Measurements from ENCODE around the gene MALRD1.

MALRD1 gene

GRCh38 chr10:19048489-19048888, at the start of gene MALRD1:
MALRD1 (plus strand) TSS chr10:19048801; CDS start chr10:19048939, 138 bp downstream.
- no peak for DNase-seq

- DNase-seq = no peak
Measured at GRCh38 chr10:19003341-19003740, 45.3 kb upstream of the MALRD1 start.

GRCh38 chr10:19012111-19012510, 36.5 kb upstream of the MALRD1 start:
- DNase-seq = no peak

GRCh38 chr10:19014034-19014433, 34.6 kb upstream of the MALRD1 start:
- DNase-seq = no peak

- DNase-seq = no peak
Measured at GRCh38 chr10:19014498-19014897, 34.1 kb upstream of the MALRD1 start.

- DNase-seq = no peak
Measured at GRCh38 chr10:19017116-19017890, 31.3 kb upstream of the MALRD1 start.

GRCh38 chr10:19021162-19021561, 27.4 kb upstream of the MALRD1 start:
- DNase-seq = no peak

GRCh38 chr10:19024611-19025010, 24.0 kb upstream of the MALRD1 start:
- no peak for DNase-seq

GRCh38 chr10:19031763-19032162, 16.8 kb upstream of the MALRD1 start:
- no peak for DNase-seq

- DNase-seq = no peak
Measured at GRCh38 chr10:19033741-19034140, 14.9 kb upstream of the MALRD1 start.

GRCh38 chr10:19041171-19041570, 7.4 kb upstream of the MALRD1 start:
- DNase-seq = no peak

GRCh38 chr10:19043431-19043830, 5.2 kb upstream of the MALRD1 start:
- DNase-seq = no peak

- no peak for DNase-seq
Measured at GRCh38 chr10:19046679-19047078, 1.9 kb upstream of the MALRD1 start.

GRCh38 chr10:19048891-19049290, 290 bp downstream of the MALRD1 start:
- DNase-seq = no peak

GRCh38 chr10:19049567-19049966, 966 bp downstream of the MALRD1 start:
- DNase-seq = no peak

GRCh38 chr10:19054289-19054835, 5.8 kb downstream of the MALRD1 start:
- no peak for DNase-seq

GRCh38 chr10:19058046-19058445, 9.4 kb downstream of the MALRD1 start:
- no peak for DNase-seq

GRCh38 chr10:19063986-19064385, 15.4 kb downstream of the MALRD1 start:
- no peak for DNase-seq

GRCh38 chr10:19071946-19072345, 23.3 kb downstream of the MALRD1 start:
- DNase-seq = no peak

- DNase-seq = no peak
Measured at GRCh38 chr10:19077276-19077675, 28.7 kb downstream of the MALRD1 start.

- DNase-seq = no peak
Measured at GRCh38 chr10:19096501-19097073, 48.0 kb downstream of the MALRD1 start.

GRCh38 chr10:19097151-19097550, 48.5 kb downstream of the MALRD1 start:
- DNase-seq = no peak

GRCh38 chr10:19098803-19099202, 50.2 kb downstream of the MALRD1 start:
- no peak for DNase-seq

GRCh38 chr10:19107406-19107805, 58.8 kb downstream of the MALRD1 start:
- DNase-seq = no peak
